Spleen (tissue), 11 donors: Measurements from ENCODE around the gene SPINT2. TPM values are rescaled to one million over a fixed set of nuclear protein-coding genes. Genes with fewer than 3 reads are reported as not detected.

Source experiments
- DNase-seq: peaks from one replicate; pipeline ENCODE4 v3.0.0-alpha.2; 2020
- H3K27ac ChIP-seq, 8 donors: fragments of 200-600 bp; sonication (generic) in 7 of 8; 1 replicate in 4 of 8; 2 replicates in 4 of 8; pipeline versions ENCODE4 v1.5.0 to v1.8.0; 2016 to 2021; ENCODE audit warnings: inconsistent platforms in 4 of 8, mild to moderate bottlenecking in 4 of 8, moderate library complexity in 1 of 8
- H3K27me3 ChIP-seq, 7 donors: fragments of 200-600 bp; sonication (generic) in 6 of 7; replicated peaks in 1 of 7; 1 replicate in 4 of 7; 2 replicates in 3 of 7; pipeline versions ENCODE4 v1.5.0 to v1.8.0; 2016 to 2021; ENCODE audit warnings: inconsistent platforms in 3 of 7, mild to moderate bottlenecking in 1 of 7
- H3K36me3 ChIP-seq, 6 donors: fragments of 200-600 bp; sonication (generic) in 5 of 6; 1 replicate in 4 of 6; 2 replicates in 2 of 6; pipeline versions ENCODE4 v1.5.0 to v1.8.0; 2016 to 2021; ENCODE audit warnings: inconsistent platforms in 2 of 6
- H3K4me1 ChIP-seq, 6 donors: fragments of 200-600 bp; sonication (generic) in 5 of 6; 1 replicate in 3 of 6; 2 replicates in 3 of 6; pipeline versions ENCODE4 v1.5.0 to v1.8.0; 2016 to 2021; ENCODE audit warnings: inconsistent platforms in 3 of 6
- H3K4me3 ChIP-seq, 8 donors: fragments of 200-600 bp; sonication (generic) in 7 of 8; 1 replicate in 4 of 8; 2 replicates in 4 of 8; pipeline versions ENCODE4 v1.5.0 to v1.8.0; 2016 to 2021; ENCODE audit warnings: inconsistent platforms in 4 of 8, mild to moderate bottlenecking in 4 of 8, moderate library complexity in 2 of 8
- H3K9me3 ChIP-seq, 8 donors: fragments of 200-600 bp; sonication (generic) in 7 of 8; 1 replicate in 4 of 8; 2 replicates in 4 of 8; pipeline versions ENCODE4 v1.5.0 to v1.8.0; 2016 to 2021; ENCODE audit warnings: inconsistent platforms in 4 of 8
- POLR2A ChIP-seq, 3 donors: fragments of 450-650 bp; IDR thresholded peaks; one replicate each; pipeline ENCODE4 v1.5.1; 2017; ENCODE audit warnings: antibody characterized with exemption in 3 of 3, mild to moderate bottlenecking in 1 of 3
- POLR2AphosphoS5 ChIP-seq, 3 donors: sonication (generic); formaldehyde crosslinking; IDR thresholded peaks; one replicate each; pipeline ENCODE4 v1.5.1; 2017; ENCODE audit warnings: antibody characterized with exemption in 3 of 3
- WGBS, 5 donors: extraction: QIAGEN DNeasy Blood & Tissue Kit in 3 of 5; methylation state at CpG; one replicate each; pipeline versions ENCODE4 v1.1.5 to v1.1.7; 2013 to 2018; 5-methylcytosine and 5-hydroxymethylcytosine counted together
- intact Hi-C: fragments of 100-400 bp; cut with DNase I; formaldehyde crosslinking; loops from one replicate; pipeline ENCODE4 v1.15.0; 2023; ENCODE audit warnings: low total_unique reads
- polyA plus RNA-seq, 3 donors: library from polyadenylated mRNA; stranded (reverse); fragments of 200-250 nt; gene quantifications; one replicate each; pipeline ENCODE4 v1.2.1, GENCODE V29; 2013
- total RNA-seq, 7 donors: library from RNA; depleted of rRNA in 3 of 7; stranded (reverse); fragments of >200 nt in 3 of 7; fragmentation: NEBNext Ultra II Directional in 4 of 7; extraction: Animal tissue kit (Norgen Biotek cat#: 25700) in 4 of 7; gene quantifications; one replicate each; pipeline versions ENCODE4 v1.1.0 to v1.2.1, GENCODE V29; 2016 to 2021
- TF ChIP-seq, protein P1 (sequence below), 11 experiments: fragments of 200-600 bp in 7 of 11; fragments of 450-650 bp in 4 of 11; sonication (generic) in 4 of 11; IDR thresholded peaks in 8 of 11; conservative IDR thresholded peaks in 3 of 11; 1 replicate in 7 of 11; 2 replicates in 4 of 11; pipeline versions ENCODE4 v1.4.0 to v1.8.0; 2016 to 2021; ENCODE audit warnings: antibody characterized with exemption in 11 of 11, inconsistent platforms in 4 of 11, mild to moderate bottlenecking in 1 of 11
- donor health status: healthy with polysubstance abuse.
- donor health status: DM: no; HTN: no; CAD: no; lungs with moderate emphysema.
- donor health status: DM: no; HTN: no; CAD: no.
- donor health status: Bipolar disorder and iron deficiency.
- donor health status: healthy.
- donor health status: DM: no; HTN: no; CAD: no.
- donor health status: DM: yes; HTN: yes; CAD: no.

SPINT2 gene
- total and polyA plus RNA-seq, 10 donors: 41.2 to 87.8 (median 64.4) TPM

DNA sequence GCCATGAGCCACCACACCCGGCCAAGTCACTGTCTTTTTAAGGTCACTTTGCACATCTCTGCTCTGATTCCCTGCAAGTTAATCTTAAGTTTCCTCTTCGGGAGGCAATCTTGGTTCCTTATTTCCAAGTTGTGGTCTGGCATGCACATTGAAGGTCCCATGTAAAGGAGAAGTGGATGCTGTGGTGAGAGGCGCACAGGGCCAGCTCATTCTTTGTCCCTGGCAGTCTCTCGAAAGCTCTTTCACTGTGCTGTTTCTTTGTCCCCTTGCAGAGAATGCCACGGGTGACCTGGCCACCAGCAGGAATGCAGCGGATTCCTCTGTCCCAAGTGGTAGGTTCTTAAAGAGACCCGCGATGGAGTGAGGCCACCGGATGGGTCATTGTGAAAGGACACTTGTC lies 23.2 kb downstream of the SPINT2 start:
- Histone ChIP-seq H3K36me3 (peaks cover 0 to 87% (median 33%) of the 10 kb centered on the region in 6 donors), H3K4me1 (peaks cover 14 to 64% (median 41%) of the 10 kb centered on the region in 6 donors), H3K4me3 (no peak overlapping the region), H3K9me3 (no peaks in the 10 kb centered on the region), H3K27me3 (no peaks in the 10 kb centered on the region), H3K27ac (peak overlapping the region in 7 of 8 donors; percentile 5 to 59 (median 48))
- TF ChIP-seq, protein P1, sequence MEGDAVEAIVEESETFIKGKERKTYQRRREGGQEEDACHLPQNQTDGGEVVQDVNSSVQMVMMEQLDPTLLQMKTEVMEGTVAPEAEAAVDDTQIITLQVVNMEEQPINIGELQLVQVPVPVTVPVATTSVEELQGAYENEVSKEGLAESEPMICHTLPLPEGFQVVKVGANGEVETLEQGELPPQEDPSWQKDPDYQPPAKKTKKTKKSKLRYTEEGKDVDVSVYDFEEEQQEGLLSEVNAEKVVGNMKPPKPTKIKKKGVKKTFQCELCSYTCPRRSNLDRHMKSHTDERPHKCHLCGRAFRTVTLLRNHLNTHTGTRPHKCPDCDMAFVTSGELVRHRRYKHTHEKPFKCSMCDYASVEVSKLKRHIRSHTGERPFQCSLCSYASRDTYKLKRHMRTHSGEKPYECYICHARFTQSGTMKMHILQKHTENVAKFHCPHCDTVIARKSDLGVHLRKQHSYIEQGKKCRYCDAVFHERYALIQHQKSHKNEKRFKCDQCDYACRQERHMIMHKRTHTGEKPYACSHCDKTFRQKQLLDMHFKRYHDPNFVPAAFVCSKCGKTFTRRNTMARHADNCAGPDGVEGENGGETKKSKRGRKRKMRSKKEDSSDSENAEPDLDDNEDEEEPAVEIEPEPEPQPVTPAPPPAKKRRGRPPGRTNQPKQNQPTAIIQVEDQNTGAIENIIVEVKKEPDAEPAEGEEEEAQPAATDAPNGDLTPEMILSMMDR (IDR thresholded peaks at IDR 0.05 in 8 of 11, conservative IDR thresholded peaks at IDR 0.05 in 3 of 11): no peak
- TF ChIP-seq POLR2AphosphoS5 (IDR thresholded peaks at IDR 0.05): peak in 1 of 3 donors; percentile 62
- WGBS, 5 donors: 47 to 61% (median 48%) methylated on average over 7 to 9 of the region's 9 CpGs
- intact Hi-C loops: no loop called here
- no peak for DNase-seq

DNA sequence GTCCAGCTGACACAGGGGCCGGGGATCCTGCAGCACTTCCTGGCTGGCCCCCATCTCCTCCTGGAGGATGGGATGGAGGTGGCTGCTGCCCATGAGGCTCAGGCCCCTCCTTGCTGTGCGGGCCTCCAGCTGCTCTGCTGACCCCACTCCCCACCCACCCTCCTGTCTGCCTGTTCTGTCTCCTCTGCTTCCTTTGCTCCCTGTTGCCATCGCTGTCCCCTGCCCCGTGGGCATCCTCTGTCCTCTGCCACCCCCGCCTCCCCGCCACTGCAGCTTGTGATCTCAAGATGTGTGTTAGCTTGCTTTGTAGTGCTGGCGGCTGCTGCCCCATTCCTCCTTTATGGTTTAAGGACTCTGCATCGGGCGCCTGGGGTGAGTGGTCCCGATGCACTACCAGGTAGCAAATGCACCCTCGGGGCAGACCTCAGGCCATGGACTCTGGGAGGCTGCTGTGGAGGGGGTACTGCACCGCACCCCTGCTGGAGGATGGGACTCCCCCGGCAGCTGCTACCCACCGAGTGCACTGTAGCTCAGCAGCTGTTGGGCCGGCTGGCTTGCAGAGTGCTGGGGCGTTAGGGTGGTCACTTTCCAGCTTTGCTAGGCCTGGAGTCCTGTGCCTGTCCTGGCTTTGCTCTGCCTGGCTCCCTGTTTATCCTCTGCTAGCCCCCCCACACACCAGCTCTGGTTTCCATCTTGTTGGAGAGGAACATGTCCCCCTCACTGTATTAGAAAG lies 23.9 kb downstream of the SPINT2 start:
- H3K27ac ChIP-seq: peak overlapping the region in 6 of 8 donors; percentile 5 to 59 (median 50)
- no peak overlapping the region for H3K4me3 ChIP-seq
- intact Hi-C loops: no loop called here
- H3K4me1 ChIP-seq: peaks cover 12 to 57% (median 38%) of the 10 kb centered on the region in 6 donors
- H3K27me3 ChIP-seq: no peaks in the 10 kb centered on the region
- no peaks in the 10 kb centered on the region for H3K9me3 ChIP-seq
- no peak for TF ChIP-seq POLR2AphosphoS5 (IDR thresholded peaks at IDR 0.05)
- TF ChIP-seq, protein P1 (IDR thresholded peaks at IDR 0.05 in 8 of 11, conservative IDR thresholded peaks at IDR 0.05 in 3 of 11): no peak
- TF ChIP-seq POLR2A (IDR thresholded peaks at IDR 0.05): no peak
- peaks cover 0 to 94% (median 37%) of the 10 kb centered on the region in 6 donors for H3K36me3 ChIP-seq
- WGBS, 5 donors: 85 to 91% (median 88%) methylated on average over 13 to 16 of the region's 16 CpGs
- no peak for DNase-seq

DNA sequence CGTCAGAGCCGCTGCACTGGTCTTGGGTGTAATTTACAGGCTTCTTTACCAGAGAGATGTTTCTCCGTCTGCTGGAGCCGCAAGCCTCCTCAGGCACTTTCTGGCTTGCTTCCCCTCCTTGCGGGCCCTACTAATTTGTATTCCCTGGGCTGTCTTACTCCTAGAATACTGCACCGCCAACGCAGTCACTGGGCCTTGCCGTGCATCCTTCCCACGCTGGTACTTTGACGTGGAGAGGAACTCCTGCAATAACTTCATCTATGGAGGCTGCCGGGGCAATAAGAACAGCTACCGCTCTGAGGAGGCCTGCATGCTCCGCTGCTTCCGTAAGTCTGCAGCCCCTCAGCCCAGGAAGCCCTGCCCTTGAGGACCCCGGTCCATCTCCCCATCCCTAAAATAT lies 25.6 kb downstream of the SPINT2 start:
- WGBS, 5 donors: 94 to 98% (median 95%) methylated on average over 15 of the region's 15 CpGs
- Histone ChIP-seq H3K4me3 (no peak overlapping the region), H3K4me1 (peaks cover 6 to 42% (median 24%) of the 10 kb centered on the region in 6 donors), H3K9me3 (no peaks in the 10 kb centered on the region), H3K27me3 (no peaks in the 10 kb centered on the region), H3K27ac (no peak overlapping the region), H3K36me3 (peaks cover 0 to 94% (median 38%) of the 10 kb centered on the region in 6 donors)
- TF ChIP-seq POLR2AphosphoS5 (IDR thresholded peaks at IDR 0.05): no peak
- no peak for DNase-seq
- intact Hi-C loops: no loop called here

DNA sequence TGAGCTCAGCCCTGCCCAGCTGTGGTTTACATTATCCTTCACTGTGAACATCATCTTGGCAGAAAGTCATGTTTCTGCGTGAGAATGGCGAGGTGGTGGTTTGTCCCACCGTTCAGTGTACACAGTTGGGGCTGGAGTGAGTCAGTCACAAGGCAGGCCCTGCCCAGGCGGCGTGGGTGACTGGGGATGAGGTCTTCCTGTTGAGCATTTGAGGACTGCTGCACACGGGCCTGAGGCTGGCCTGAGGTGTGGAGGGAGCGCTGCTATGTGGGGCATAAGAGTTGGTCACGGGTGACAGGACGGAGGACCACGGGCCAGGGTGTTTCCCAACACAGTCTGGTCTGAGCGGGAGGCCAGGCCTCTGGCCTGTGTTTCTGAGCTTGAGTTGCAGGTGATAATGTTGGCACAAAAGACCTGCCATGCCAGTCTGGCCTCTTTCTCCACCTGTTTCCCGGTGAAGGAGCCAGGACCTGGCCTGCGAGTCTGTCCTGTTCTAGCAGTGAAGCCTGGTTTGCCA lies 26.3 kb downstream of the SPINT2 start:
- no peak for DNase-seq
- peak overlapping the region in 1 of 8 donors; percentile 20 for H3K27ac ChIP-seq
- H3K4me1 ChIP-seq: peaks cover 3 to 34% (median 18%) of the 10 kb centered on the region in 6 donors
- intact Hi-C loops: no loop called here
- H3K4me3 ChIP-seq: no peak overlapping the region
- no peaks in the 10 kb centered on the region for H3K27me3 ChIP-seq
- H3K36me3 ChIP-seq: peaks cover 0 to 87% (median 38%) of the 10 kb centered on the region in 6 donors
- 78 to 94% (median 86%) methylated on average over 13 of the region's 13 CpGs for WGBS, 5 donors
- TF ChIP-seq POLR2AphosphoS5 (IDR thresholded peaks at IDR 0.05): peak in 1 of 3 donors; percentile 18
- TF ChIP-seq, protein P1 (IDR thresholded peaks at IDR 0.05 in 8 of 11, conservative IDR thresholded peaks at IDR 0.05 in 3 of 11): no peak
- H3K9me3 ChIP-seq: no peaks in the 10 kb centered on the region
